WTC11 (cell line): ENCODE measurements around the gene ITGAE. TPM values are rescaled to one million over a fixed set of nuclear protein-coding genes. Genes with fewer than 3 reads are reported as not detected.
A peak's percentile ranks its signal among the peaks of the same experiment; 100 is the strongest.

Source experiments
- ATAC-seq: fragments of 200-7000 bp; cut with Tn5 transposase; 2 replicates; pipeline ENCODE4 v1.10.0; 2021; ENCODE audit warnings: mild to moderate bottlenecking, moderate library complexity
- CTCF ChIA-PET: fragments of 300-600 bp; sonication (Branson Sonifier 250); formaldehyde crosslinking; loops from one replicate; lab custom pipeline; 2021; ENCODE audit warnings: antibody characterized with exemption; lab: Charles Lee
- POLR2A ChIA-PET: fragments of 350-600 bp; sonication (Branson Sonifier 250); formaldehyde crosslinking; loops from one replicate; lab custom pipeline; 2021; ENCODE audit warnings: antibody characterized with exemption; lab: Charles Lee
- DNase-seq: peaks from one replicate; pipeline ENCODE4 v3.0.0; 2021; ENCODE audit warnings: low spot score
- H3K27ac Mint-ChIP-seq: 2 replicates; pipeline ENCODE4 v1.8.0; 2021; ENCODE audit warnings: mixed read lengths
- H3K27me3 Mint-ChIP-seq: 2 replicates; pipeline ENCODE4 v1.8.0; 2021; ENCODE audit warnings: low read depth, mild to moderate bottlenecking, moderate library complexity, mixed read lengths
- H3K36me3 Mint-ChIP-seq: 2 replicates; pipeline ENCODE4 v1.8.0; 2021; ENCODE audit warnings: mixed read lengths
- H3K4me1 Mint-ChIP-seq: 2 replicates; pipeline ENCODE4 v1.8.0; 2022; ENCODE audit warnings: mixed read lengths
- H3K4me3 Mint-ChIP-seq: 2 replicates; pipeline ENCODE4 v1.8.0; 2021; ENCODE audit warnings: mild to moderate bottlenecking, moderate library complexity, mixed read lengths
- H3K9me3 Mint-ChIP-seq: 2 replicates; pipeline ENCODE4 v1.8.0; 2021; ENCODE audit warnings: mixed read lengths
- CBFB ChIP-seq: sonication (generic); formaldehyde crosslinking; IDR thresholded peaks from 2 replicates; pipeline ENCODE4 v1.8.1; 2022; ENCODE audit warnings: mild to moderate bottlenecking, low read depth, missing genetic modification reagents
- EMX1 ChIP-seq: fragments of 250-450 bp; sonication (Bioruptor Pico); IDR thresholded peaks from 2 replicates; pipeline ENCODE4 v1.8.0; 2021; ENCODE audit warnings: mild to moderate bottlenecking
- ESRRA ChIP-seq: sonication (generic); formaldehyde crosslinking; IDR thresholded peaks from 2 replicates; pipeline ENCODE4 v1.8.1; 2022; ENCODE audit warnings: mild to moderate bottlenecking, missing genetic modification reagents, borderline replicate concordance
- GTF2I ChIP-seq: fragments of 250-450 bp; sonication (Bioruptor Pico); conservative IDR thresholded peaks from 2 replicates; pipeline ENCODE4 v1.4.0; 2021; ENCODE audit warnings: mild to moderate bottlenecking
- HMGA2 ChIP-seq: fragments of 250-450 bp; sonication (Bioruptor Pico); IDR thresholded peaks from 2 replicates; pipeline ENCODE4 v1.4.0; 2021; ENCODE audit warnings: mild to moderate bottlenecking, moderate library complexity
- NR2C2 ChIP-seq: sonication (generic); formaldehyde crosslinking; IDR thresholded peaks from 2 replicates; pipeline ENCODE4 v1.8.0; 2022; ENCODE audit warnings: mild to moderate bottlenecking, missing genetic modification reagents
- RELA ChIP-seq: sonication (generic); formaldehyde crosslinking; IDR thresholded peaks from 2 replicates; pipeline ENCODE4 v1.8.1; 2022; ENCODE audit warnings: missing genetic modification reagents, mild to moderate bottlenecking, borderline replicate concordance
- RORB ChIP-seq: fragments of 250-450 bp; sonication (Bioruptor Pico); IDR thresholded peaks from 2 replicates; pipeline ENCODE4 v1.9.0; 2021; ENCODE audit warnings: mild to moderate bottlenecking
- SMAD3 ChIP-seq: sonication (generic); formaldehyde crosslinking; IDR thresholded peaks from 2 replicates; pipeline ENCODE4 v1.8.0; 2022; ENCODE audit warnings: missing genetic modification reagents, mild to moderate bottlenecking, borderline replicate concordance
- SP1 ChIP-seq: sonication (generic); formaldehyde crosslinking; conservative IDR thresholded peaks from 2 replicates; pipeline ENCODE4 v1.8.1; 2022; ENCODE audit warnings: missing genetic modification reagents
- ZNF396 ChIP-seq: fragments of 250-450 bp; sonication (Bioruptor Pico); IDR thresholded peaks from 2 replicates; pipeline ENCODE4 v1.8.0; 2021; ENCODE audit warnings: mild to moderate bottlenecking, moderate library complexity, borderline replicate concordance
- total RNA-seq: library from RNA; stranded (reverse); gene quantifications from 3 replicates; pipeline ENCODE4 v1.2.3, GENCODE V29; 2021
- TF ChIP-seq, protein P1 (sequence below): sonication (generic); formaldehyde crosslinking; IDR thresholded peaks from 2 replicates; pipeline ENCODE4 v1.8.0; 2022; ENCODE audit warnings: mild to moderate bottlenecking, missing genetic modification reagents
- TF ChIP-seq, protein P2 (sequence below): sonication (generic); formaldehyde crosslinking; IDR thresholded peaks from 2 replicates; pipeline ENCODE4 v1.8.0; 2022; ENCODE audit warnings: missing genetic modification reagents
- TF ChIP-seq, protein P3 (sequence below): sonication (generic); formaldehyde crosslinking; IDR thresholded peaks from 2 replicates; pipeline ENCODE4 v1.8.1; 2022; ENCODE audit warnings: missing genetic modification reagents, borderline replicate concordance
- TF ChIP-seq, protein P4 (sequence below): sonication (generic); formaldehyde crosslinking; conservative IDR thresholded peaks from 2 replicates; pipeline ENCODE4 v1.8.1; 2022; ENCODE audit warnings: mild to moderate bottlenecking, missing genetic modification reagents
- TF ChIP-seq, protein P5 (sequence below): sonication (generic); formaldehyde crosslinking; IDR thresholded peaks from 2 replicates; pipeline ENCODE4 v1.8.1; 2022; ENCODE audit warnings: low read depth, missing genetic modification reagents, borderline replicate concordance
- TF ChIP-seq, protein P6 (sequence below): sonication (generic); formaldehyde crosslinking; IDR thresholded peaks from 2 replicates; pipeline ENCODE4 v1.8.1; 2023; ENCODE audit warnings: mild to moderate bottlenecking, missing genetic modification reagents, borderline replicate concordance
- TF ChIP-seq, protein P7 (sequence below): sonication (generic); formaldehyde crosslinking; IDR thresholded peaks from 2 replicates; pipeline ENCODE4 v1.8.1; 2023; ENCODE audit warnings: mild to moderate bottlenecking, moderate library complexity, missing genetic modification reagents
- TF ChIP-seq, protein P8 (sequence below): fragments of 250-450 bp; sonication (Bioruptor Pico); IDR thresholded peaks from 2 replicates; pipeline ENCODE4 v1.8.0; 2021; ENCODE audit warnings: mild to moderate bottlenecking

Gene ITGAE
- total RNA-seq, 1 experiment from 2014 or later = 19.5 TPM

DNA sequence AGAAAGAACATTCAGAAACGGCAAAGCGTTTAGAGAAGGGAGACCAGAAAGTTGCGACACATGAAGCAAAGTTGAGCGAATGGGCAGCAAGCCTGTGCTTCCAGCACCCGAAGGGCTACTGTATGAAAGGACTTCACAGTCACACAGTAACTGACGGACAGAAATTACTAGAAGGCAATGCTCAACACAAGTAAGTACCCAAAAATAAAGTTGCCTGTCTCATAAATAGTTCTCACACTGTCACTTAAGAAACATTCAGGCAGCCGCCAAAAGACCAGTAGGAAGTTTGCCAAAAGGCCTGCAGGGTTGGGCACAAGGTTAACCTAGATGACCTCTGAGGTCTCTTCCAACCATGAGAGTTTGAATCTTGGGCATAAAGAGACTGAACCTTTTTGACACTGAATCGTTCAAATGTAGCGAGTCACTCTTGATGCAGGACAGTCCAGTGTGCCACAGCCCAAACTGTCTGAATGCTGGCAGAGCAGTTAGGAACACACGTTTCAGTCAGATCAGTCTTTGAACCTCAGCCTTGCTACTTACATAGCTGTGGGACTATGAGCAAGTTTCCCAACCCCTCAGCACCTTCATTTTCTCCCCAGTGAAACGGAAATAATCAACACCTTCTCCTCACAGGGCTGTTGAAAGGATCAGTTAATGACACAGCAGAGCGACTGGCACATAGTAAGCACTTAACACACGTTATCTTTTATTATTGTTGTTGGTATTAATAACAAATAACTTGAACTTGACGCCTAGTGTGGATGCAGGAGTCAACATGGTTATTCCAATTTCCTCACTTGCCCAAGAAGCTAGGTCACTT, 34.6 kb upstream of the ITGAE start:
- TF ChIP-seq RORB (CRISPR knock-in tag) = no peak
- TF ChIP-seq ZNF396 = no peak
- TF ChIP-seq, protein P1, sequence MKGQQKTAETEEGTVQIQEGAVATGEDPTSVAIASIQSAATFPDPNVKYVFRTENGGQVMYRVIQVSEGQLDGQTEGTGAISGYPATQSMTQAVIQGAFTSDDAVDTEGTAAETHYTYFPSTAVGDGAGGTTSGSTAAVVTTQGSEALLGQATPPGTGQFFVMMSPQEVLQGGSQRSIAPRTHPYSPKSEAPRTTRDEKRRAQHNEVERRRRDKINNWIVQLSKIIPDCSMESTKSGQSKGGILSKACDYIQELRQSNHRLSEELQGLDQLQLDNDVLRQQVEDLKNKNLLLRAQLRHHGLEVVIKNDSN (CRISPR knock-in tag) = no peak
- no peak for TF ChIP-seq EMX1 (CRISPR knock-in tag)
- TF ChIP-seq, protein P2, sequence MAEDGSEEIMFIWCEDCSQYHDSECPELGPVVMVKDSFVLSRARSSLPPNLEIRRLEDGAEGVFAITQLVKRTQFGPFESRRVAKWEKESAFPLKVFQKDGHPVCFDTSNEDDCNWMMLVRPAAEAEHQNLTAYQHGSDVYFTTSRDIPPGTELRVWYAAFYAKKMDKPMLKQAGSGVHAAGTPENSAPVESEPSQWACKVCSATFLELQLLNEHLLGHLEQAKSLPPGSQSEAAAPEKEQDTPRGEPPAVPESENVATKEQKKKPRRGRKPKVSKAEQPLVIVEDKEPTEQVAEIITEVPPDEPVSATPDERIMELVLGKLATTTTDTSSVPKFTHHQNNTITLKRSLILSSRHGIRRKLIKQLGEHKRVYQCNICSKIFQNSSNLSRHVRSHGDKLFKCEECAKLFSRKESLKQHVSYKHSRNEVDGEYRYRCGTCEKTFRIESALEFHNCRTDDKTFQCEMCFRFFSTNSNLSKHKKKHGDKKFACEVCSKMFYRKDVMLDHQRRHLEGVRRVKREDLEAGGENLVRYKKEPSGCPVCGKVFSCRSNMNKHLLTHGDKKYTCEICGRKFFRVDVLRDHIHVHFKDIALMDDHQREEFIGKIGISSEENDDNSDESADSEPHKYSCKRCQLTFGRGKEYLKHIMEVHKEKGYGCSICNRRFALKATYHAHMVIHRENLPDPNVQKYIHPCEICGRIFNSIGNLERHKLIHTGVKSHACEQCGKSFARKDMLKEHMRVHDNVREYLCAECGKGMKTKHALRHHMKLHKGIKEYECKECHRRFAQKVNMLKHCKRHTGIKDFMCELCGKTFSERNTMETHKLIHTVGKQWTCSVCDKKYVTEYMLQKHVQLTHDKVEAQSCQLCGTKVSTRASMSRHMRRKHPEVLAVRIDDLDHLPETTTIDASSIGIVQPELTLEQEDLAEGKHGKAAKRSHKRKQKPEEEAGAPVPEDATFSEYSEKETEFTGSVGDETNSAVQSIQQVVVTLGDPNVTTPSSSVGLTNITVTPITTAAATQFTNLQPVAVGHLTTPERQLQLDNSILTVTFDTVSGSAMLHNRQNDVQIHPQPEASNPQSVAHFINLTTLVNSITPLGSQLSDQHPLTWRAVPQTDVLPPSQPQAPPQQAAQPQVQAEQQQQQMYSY (CRISPR knock-in tag) = no peak
- no peak for TF ChIP-seq SMAD3 (CRISPR knock-in tag)
- TF ChIP-seq RELA (CRISPR knock-in tag) = no peak
- CTCF ChIA-PET = interaction anchor here (2.0 kb wide), 1 partner anchor 11 kb away, joined by 5 read pairs; the partner anchor contains the start of gene NCBP3
- POLR2A ChIA-PET = no interaction called here
- H3K27me3 Mint-ChIP-seq = no peaks in the 10 kb centered on the region
- no peak overlapping the region for H3K4me3 Mint-ChIP-seq
- DNase-seq (no peak), ATAC-seq (no peak)
- no peaks in the 10 kb centered on the region for H3K9me3 Mint-ChIP-seq
- peaks cover 44% of the 10 kb centered on the region for H3K36me3 Mint-ChIP-seq
- H3K4me1 Mint-ChIP-seq = no peaks in the 10 kb centered on the region
- H3K27ac Mint-ChIP-seq = peak overlapping the region; percentile 24

DNA sequence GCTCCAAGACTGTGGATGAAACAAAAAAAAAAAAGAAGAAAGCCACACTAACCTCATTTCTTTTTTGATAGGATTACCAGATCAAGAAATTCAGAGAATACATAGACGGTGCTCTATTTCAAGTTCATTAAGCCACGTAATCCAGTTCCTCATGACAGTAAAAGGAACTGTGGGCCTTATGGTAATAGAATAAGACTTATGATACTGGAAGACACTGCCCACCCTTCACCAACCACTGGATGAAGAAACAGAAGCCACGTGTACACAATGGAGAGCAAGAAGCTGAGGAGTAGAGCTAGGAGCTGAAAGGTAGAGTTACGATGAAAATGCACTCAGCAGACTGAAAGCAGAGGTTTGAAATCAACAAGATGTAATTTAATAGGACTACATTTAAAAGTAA, 33.8 kb upstream of the ITGAE start:
- DNase-seq = no peak
- Mint-ChIP-seq H3K27ac (no peak overlapping the region), H3K36me3 (peaks cover 39% of the 10 kb centered on the region), H3K27me3 (no peaks in the 10 kb centered on the region), H3K4me3 (no peak overlapping the region), H3K4me1 (no peaks in the 10 kb centered on the region), H3K9me3 (no peaks in the 10 kb centered on the region)
- ChIA-PET CTCF (no interaction called here), POLR2A (interaction anchor here (0.6 kb wide), 1 partner anchor 156 kb away, joined by 3 read pairs; no protein-coding TSS in a partner anchor)
- no peak for ATAC-seq
- TF ChIP-seq, protein P3, sequence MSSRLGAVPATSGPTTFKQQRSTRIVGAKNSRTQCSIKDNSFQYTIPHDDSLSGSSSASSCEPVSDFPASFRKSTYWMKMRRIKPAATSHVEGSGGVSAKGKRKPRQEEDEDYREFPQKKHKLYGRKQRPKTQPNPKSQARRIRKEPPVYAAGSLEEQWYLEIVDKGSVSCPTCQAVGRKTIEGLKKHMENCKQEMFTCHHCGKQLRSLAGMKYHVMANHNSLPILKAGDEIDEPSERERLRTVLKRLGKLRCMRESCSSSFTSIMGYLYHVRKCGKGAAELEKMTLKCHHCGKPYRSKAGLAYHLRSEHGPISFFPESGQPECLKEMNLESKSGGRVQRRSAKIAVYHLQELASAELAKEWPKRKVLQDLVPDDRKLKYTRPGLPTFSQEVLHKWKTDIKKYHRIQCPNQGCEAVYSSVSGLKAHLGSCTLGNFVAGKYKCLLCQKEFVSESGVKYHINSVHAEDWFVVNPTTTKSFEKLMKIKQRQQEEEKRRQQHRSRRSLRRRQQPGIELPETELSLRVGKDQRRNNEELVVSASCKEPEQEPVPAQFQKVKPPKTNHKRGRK (CRISPR knock-in tag) = no peak
- TF ChIP-seq, protein P4, sequence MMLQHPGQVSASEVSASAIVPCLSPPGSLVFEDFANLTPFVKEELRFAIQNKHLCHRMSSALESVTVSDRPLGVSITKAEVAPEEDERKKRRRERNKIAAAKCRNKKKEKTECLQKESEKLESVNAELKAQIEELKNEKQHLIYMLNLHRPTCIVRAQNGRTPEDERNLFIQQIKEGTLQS = no peak
- TF ChIP-seq, protein P5, sequence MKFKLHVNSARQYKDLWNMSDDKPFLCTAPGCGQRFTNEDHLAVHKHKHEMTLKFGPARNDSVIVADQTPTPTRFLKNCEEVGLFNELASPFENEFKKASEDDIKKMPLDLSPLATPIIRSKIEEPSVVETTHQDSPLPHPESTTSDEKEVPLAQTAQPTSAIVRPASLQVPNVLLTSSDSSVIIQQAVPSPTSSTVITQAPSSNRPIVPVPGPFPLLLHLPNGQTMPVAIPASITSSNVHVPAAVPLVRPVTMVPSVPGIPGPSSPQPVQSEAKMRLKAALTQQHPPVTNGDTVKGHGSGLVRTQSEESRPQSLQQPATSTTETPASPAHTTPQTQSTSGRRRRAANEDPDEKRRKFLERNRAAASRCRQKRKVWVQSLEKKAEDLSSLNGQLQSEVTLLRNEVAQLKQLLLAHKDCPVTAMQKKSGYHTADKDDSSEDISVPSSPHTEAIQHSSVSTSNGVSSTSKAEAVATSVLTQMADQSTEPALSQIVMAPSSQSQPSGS (CRISPR knock-in tag) = no peak
- TF ChIP-seq, protein P6, sequence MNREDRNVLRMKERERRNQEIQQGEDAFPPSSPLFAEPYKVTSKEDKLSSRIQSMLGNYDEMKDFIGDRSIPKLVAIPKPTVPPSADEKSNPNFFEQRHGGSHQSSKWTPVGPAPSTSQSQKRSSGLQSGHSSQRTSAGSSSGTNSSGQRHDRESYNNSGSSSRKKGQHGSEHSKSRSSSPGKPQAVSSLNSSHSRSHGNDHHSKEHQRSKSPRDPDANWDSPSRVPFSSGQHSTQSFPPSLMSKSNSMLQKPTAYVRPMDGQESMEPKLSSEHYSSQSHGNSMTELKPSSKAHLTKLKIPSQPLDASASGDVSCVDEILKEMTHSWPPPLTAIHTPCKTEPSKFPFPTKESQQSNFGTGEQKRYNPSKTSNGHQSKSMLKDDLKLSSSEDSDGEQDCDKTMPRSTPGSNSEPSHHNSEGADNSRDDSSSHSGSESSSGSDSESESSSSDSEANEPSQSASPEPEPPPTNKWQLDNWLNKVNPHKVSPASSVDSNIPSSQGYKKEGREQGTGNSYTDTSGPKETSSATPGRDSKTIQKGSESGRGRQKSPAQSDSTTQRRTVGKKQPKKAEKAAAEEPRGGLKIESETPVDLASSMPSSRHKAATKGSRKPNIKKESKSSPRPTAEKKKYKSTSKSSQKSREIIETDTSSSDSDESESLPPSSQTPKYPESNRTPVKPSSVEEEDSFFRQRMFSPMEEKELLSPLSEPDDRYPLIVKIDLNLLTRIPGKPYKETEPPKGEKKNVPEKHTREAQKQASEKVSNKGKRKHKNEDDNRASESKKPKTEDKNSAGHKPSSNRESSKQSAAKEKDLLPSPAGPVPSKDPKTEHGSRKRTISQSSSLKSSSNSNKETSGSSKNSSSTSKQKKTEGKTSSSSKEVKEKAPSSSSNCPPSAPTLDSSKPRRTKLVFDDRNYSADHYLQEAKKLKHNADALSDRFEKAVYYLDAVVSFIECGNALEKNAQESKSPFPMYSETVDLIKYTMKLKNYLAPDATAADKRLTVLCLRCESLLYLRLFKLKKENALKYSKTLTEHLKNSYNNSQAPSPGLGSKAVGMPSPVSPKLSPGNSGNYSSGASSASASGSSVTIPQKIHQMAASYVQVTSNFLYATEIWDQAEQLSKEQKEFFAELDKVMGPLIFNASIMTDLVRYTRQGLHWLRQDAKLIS (CRISPR knock-in tag) = no peak
- no peak for TF ChIP-seq RORB (CRISPR knock-in tag)
- no peak for TF ChIP-seq NR2C2 (CRISPR knock-in tag)
- TF ChIP-seq ESRRA = no peak
- TF ChIP-seq SP1 = no peak
- no peak for TF ChIP-seq CBFB (CRISPR knock-in tag)
- TF ChIP-seq, protein P7, sequence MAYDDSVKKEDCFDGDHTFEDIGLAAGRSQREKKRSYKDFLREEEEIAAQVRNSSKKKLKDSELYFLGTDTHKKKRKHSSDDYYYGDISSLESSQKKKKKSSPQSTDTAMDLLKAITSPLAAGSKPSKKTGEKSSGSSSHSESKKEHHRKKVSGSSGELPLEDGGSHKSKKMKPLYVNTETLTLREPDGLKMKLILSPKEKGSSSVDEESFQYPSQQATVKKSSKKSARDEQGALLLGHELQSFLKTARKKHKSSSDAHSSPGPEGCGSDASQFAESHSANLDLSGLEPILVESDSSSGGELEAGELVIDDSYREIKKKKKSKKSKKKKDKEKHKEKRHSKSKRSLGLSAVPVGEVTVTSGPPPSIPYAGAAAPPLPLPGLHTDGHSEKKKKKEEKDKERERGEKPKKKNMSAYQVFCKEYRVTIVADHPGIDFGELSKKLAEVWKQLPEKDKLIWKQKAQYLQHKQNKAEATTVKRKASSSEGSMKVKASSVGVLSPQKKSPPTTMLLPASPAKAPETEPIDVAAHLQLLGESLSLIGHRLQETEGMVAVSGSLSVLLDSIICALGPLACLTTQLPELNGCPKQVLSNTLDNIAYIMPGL = no peak
- TF ChIP-seq GTF2I (CRISPR knock-in tag) = no peak
- TF ChIP-seq, protein P8, sequence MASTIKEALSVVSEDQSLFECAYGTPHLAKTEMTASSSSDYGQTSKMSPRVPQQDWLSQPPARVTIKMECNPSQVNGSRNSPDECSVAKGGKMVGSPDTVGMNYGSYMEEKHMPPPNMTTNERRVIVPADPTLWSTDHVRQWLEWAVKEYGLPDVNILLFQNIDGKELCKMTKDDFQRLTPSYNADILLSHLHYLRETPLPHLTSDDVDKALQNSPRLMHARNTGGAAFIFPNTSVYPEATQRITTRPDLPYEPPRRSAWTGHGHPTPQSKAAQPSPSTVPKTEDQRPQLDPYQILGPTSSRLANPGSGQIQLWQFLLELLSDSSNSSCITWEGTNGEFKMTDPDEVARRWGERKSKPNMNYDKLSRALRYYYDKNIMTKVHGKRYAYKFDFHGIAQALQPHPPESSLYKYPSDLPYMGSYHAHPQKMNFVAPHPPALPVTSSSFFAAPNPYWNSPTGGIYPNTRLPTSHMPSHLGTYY (CRISPR knock-in tag) = no peak
- TF ChIP-seq HMGA2 (CRISPR knock-in tag) = no peak
